ENCODE results near the gene GALNT2.

GALNT2 gene

GRCh38 chr1:230066466-230067404 lies at the start of gene GALNT2:
Gene GALNT2 (plus strand): TSS chr1:230067238. CDS start chr1:230067281, 43 bp downstream.
- DNase-seq = peak; percentile 91

GRCh38 chr1:230020451-230020850 lies 46.6 kb upstream of the GALNT2 start:
- DNase-seq = no peak

GRCh38 chr1:230022666-230023380 lies 44.2 kb upstream of the GALNT2 start:
- DNase-seq = no peak

- no peak for DNase-seq
Measured at GRCh38 chr1:230025686-230026085, 41.4 kb upstream of the GALNT2 start.

GRCh38 chr1:230026139-230026538 lies 40.9 kb upstream of the GALNT2 start:
- DNase-seq = no peak

- no peak for DNase-seq
Measured at GRCh38 chr1:230026572-230026971, 40.5 kb upstream of the GALNT2 start.

GRCh38 chr1:230028602-230029223 lies 38.3 kb upstream of the GALNT2 start:
- no peak for DNase-seq

- DNase-seq = no peak
Measured at GRCh38 chr1:230029244-230029941, 37.6 kb upstream of the GALNT2 start.

GRCh38 chr1:230030122-230030821 lies 36.8 kb upstream of the GALNT2 start:
- DNase-seq = no peak

GRCh38 chr1:230031131-230031530 lies 35.9 kb upstream of the GALNT2 start:
- no peak for DNase-seq

GRCh38 chr1:230032516-230033281 lies 34.3 kb upstream of the GALNT2 start:
- no peak for DNase-seq

GRCh38 chr1:230037261-230037660 lies 29.8 kb upstream of the GALNT2 start:
- DNase-seq = no peak

GRCh38 chr1:230040440-230040839 lies 26.6 kb upstream of the GALNT2 start:
- no peak for DNase-seq

- no peak for DNase-seq
Measured at GRCh38 chr1:230043081-230043480, 24.0 kb upstream of the GALNT2 start.

- no peak for DNase-seq
Measured at GRCh38 chr1:230044729-230045128, 22.3 kb upstream of the GALNT2 start.

GRCh38 chr1:230047114-230047865 lies 19.7 kb upstream of the GALNT2 start:
- no peak for DNase-seq

- no peak for DNase-seq
Measured at GRCh38 chr1:230048322-230048721, 18.7 kb upstream of the GALNT2 start.

GRCh38 chr1:230048922-230049321 lies 18.1 kb upstream of the GALNT2 start:
- DNase-seq = no peak

- DNase-seq = no peak
Measured at GRCh38 chr1:230049731-230050130, 17.3 kb upstream of the GALNT2 start.

GRCh38 chr1:230050973-230051735 lies 15.9 kb upstream of the GALNT2 start:
- DNase-seq = no peak
